ENCODE data around the gene AP1S1. TPM values are rescaled to one million over a fixed set of nuclear protein-coding genes. Genes with fewer than 3 reads are reported as not detected.

AP1S1 gene
- total and polyA plus RNA-seq, 2 of the 13 experiments (the other 11 are each of a cell fraction or from before 2014, with no cell fraction given) = 57.5 to 68.1 TPM

- TF ChIP-seq DRAP1 (CRISPR knock-in tag; IDR thresholded peaks at IDR 0.05) = peak; percentile 77
- TF ChIP-seq TRAFD1 (CRISPR knock-in tag; IDR thresholded peaks at IDR 0.05; ENCODE audit: borderline replicate concordance) = no peak
- TF ChIP-seq NCOR1 (IDR thresholded peaks at IDR 0.05; ENCODE audit: borderline replicate concordance, low read length) = peak; percentile 17; the same call in 1 of the 2 replicates
- peak; percentile 35 to 36; a peak in 2 of 4 replicates for TF ChIP-seq NR2F1 (CRISPR knock-in tag; IDR thresholded peaks at IDR 0.05)
- TF ChIP-seq GPN1 (CRISPR knock-in tag; IDR thresholded peaks at IDR 0.05; ENCODE audit: borderline replicate concordance) = no peak
- no peak for TF ChIP-seq ZNF652 (CRISPR knock-in tag; IDR thresholded peaks at IDR 0.05; ENCODE audit: borderline replicate concordance, low read depth)
- TF ChIP-seq MZF1 (CRISPR knock-in tag; IDR thresholded peaks at IDR 0.05; ENCODE audit: borderline replicate concordance) = no peak
- TF ChIP-seq PRDM4 (CRISPR knock-in tag; IDR thresholded peaks at IDR 0.05; ENCODE audit: borderline replicate concordance) = no peak
- TF ChIP-seq ZNF383 (CRISPR knock-in tag; IDR thresholded peaks at IDR 0.05; ENCODE audit: borderline replicate concordance) = no peak
- no peak for TF ChIP-seq ISX (CRISPR knock-in tag; conservative IDR thresholded peaks at IDR 0.05)
- TF ChIP-seq SNAPC5 (CRISPR knock-in tag; IDR thresholded peaks at IDR 0.05; ENCODE audit: borderline replicate concordance) = no peak
- TF ChIP-seq ZNF563 (CRISPR knock-in tag; IDR thresholded peaks at IDR 0.05) = no peak
- TF ChIP-seq PLRG1 (conservative IDR thresholded peaks at IDR 0.05) = no peak
- TF ChIP-seq ZNF567 (CRISPR knock-in tag; IDR thresholded peaks at IDR 0.05; ENCODE audit: borderline replicate concordance) = no peak
- no peak for TF ChIP-seq ZNF513 (CRISPR knock-in tag; conservative IDR thresholded peaks at IDR 0.05)
- peak in 1 of 2 experiments; percentile 74; a peak in 2 of 4 replicates for TF ChIP-seq EP300 (IDR thresholded peaks at IDR 0.05; ENCODE audit: low read depth in 2 of 2, low read length in 2 of 2)
- peak; percentile 59; the same call in 1 of the 2 replicates for TF ChIP-seq EP300 (CRISPR knock-in tag; IDR thresholded peaks at IDR 0.05; ENCODE audit: borderline replicate concordance)
- TF ChIP-seq JUN (CRISPR knock-in tag; IDR thresholded peaks at IDR 0.05) = peak; percentile 75; the same call in 1 of the 2 replicates
- TF ChIP-seq CCAR2 (optimal IDR thresholded peaks at IDR 0.05; ENCODE audit: low read depth, low read length) = no peak
- TF ChIP-seq YEATS4 (CRISPR knock-in tag; IDR thresholded peaks at IDR 0.05; ENCODE audit: borderline replicate concordance) = peak; percentile 37; the same call in 1 of the 2 replicates
Measured at GRCh38 chr7:101121991-101122932, 32.0 kb upstream of the AP1S1 start (continued).

Measured in HepG2 (cell line).